Stimulated activated CD4-positive, alpha-beta T cell treated with anti-CD3 and anti-CD28 coated beads, Interleukin-4, amount 100 ng/mL, for 48 hours (primary cell): ENCODE measurements around the gene TENM3.
"Not testable (repeated sequence)": the region's sequence is repeated elsewhere in the genome, so short reads cannot be mapped to it uniquely, and the experiment has no call there.

Experiments
- DNase-seq, 2 donors: peaks; one replicate each; pipeline ENCODE4 v3.0.0-alpha.2; 2020; ENCODE audit warnings: low read depth in 2 of 2

TENM3 gene

GRCh38 chr4:182807767-182808548, 564.8 kb downstream of the TENM3 start:
- DNase-seq: no peak

- peak; percentile 43 to 47 for DNase-seq
Observed at GRCh38 chr4:182808673-182809416, 565.6 kb downstream of the TENM3 start.

GRCh38 chr4:182809417-182810102, 566.4 kb downstream of the TENM3 start:
- peak in 1 of 2 donors; percentile 7 for DNase-seq

GRCh38 chr4:182810103-182810615, 567.0 kb downstream of the TENM3 start:
- DNase-seq: no peak

- DNase-seq: no peak
Observed at GRCh38 chr4:182812916-182813315, 569.7 kb downstream of the TENM3 start.

- not testable (repeated sequence) for DNase-seq
Observed at GRCh38 chr4:182814065-182814464, 570.9 kb downstream of the TENM3 start.

GRCh38 chr4:182818926-182819730, 575.9 kb downstream of the TENM3 start:
- no peak for DNase-seq

GRCh38 chr4:182819751-182820150, 576.5 kb downstream of the TENM3 start:
- DNase-seq: no peak

GRCh38 chr4:182822554-182822953, 579.4 kb downstream of the TENM3 start:
- no peak for DNase-seq

- no peak for DNase-seq
Observed at GRCh38 chr4:182823576-182823975, 580.4 kb downstream of the TENM3 start.

GRCh38 chr4:182825003-182825402, 581.8 kb downstream of the TENM3 start:
- DNase-seq: no peak

- no peak for DNase-seq
Observed at GRCh38 chr4:182825786-182826185, 582.6 kb downstream of the TENM3 start.

- no peak for DNase-seq
Observed at GRCh38 chr4:182826391-182826790, 583.2 kb downstream of the TENM3 start.

GRCh38 chr4:182827166-182827565, 584.0 kb downstream of the TENM3 start:
- no peak for DNase-seq

- no peak for DNase-seq
Observed at GRCh38 chr4:182827954-182828353, 584.8 kb downstream of the TENM3 start.

- no peak for DNase-seq
Observed at GRCh38 chr4:182828360-182829025, 585.3 kb downstream of the TENM3 start.

- DNase-seq: no peak
Observed at GRCh38 chr4:182829196-182829595, 586.0 kb downstream of the TENM3 start.

GRCh38 chr4:182831376-182831775, 588.2 kb downstream of the TENM3 start:
- DNase-seq: no peak

GRCh38 chr4:182832352-182833120, 589.3 kb downstream of the TENM3 start:
- no peak for DNase-seq
